Mammary epithelial cell (primary cell): Measurements from ENCODE around the gene FBXO31.

Experiments used
- EZH2 ChIP-seq: IDR thresholded peaks from 2 replicates; pipeline ENCODE4 v1.6.1; 2012; ENCODE audit warnings: low read length, inconsistent platforms, borderline replicate concordance
- TF ChIP-seq, protein P1 (sequence below), 2 donors: IDR thresholded peaks in 1 of 2; conservative IDR thresholded peaks in 1 of 2; 2 replicates each; pipeline ENCODE4 v1.5.1; 2011 to 2012; ENCODE audit warnings: inconsistent platforms in 2 of 2, low read length in 2 of 2, mild to moderate bottlenecking in 2 of 2, control low read depth in 1 of 2, low read depth in 1 of 2; ENCODE audit not compliant: insufficient read depth in 1 of 2; ENCODE audit errors: extremely low read depth in 1 of 2

DNA sequence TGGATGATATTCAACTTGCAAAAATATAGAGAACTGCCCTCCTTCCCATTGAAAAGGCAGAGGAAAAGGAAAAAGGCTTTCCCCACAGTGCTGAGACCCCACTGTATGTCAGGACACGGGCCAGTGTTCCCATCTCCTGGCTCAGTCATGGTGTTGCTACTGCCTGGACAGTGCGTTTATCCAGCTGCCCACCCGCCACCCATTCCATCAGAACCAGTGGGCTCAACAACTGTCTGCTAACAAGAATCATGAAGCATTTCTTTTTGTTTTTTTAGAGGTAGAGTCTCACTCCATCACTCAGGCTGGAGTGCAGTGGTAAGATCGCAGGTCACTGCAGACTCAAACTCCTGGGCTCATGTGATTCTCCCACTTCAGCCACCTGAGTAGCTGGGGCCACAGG, 11.3 kb downstream of the FBXO31 start:
- TF ChIP-seq, protein P1, sequence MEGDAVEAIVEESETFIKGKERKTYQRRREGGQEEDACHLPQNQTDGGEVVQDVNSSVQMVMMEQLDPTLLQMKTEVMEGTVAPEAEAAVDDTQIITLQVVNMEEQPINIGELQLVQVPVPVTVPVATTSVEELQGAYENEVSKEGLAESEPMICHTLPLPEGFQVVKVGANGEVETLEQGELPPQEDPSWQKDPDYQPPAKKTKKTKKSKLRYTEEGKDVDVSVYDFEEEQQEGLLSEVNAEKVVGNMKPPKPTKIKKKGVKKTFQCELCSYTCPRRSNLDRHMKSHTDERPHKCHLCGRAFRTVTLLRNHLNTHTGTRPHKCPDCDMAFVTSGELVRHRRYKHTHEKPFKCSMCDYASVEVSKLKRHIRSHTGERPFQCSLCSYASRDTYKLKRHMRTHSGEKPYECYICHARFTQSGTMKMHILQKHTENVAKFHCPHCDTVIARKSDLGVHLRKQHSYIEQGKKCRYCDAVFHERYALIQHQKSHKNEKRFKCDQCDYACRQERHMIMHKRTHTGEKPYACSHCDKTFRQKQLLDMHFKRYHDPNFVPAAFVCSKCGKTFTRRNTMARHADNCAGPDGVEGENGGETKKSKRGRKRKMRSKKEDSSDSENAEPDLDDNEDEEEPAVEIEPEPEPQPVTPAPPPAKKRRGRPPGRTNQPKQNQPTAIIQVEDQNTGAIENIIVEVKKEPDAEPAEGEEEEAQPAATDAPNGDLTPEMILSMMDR (conservative IDR thresholded peaks at IDR 0.05 in 1 of 2, IDR thresholded peaks at IDR 0.05 in 1 of 2; ENCODE audit: extremely low read depth in 1 of 2, insufficient read depth in 1 of 2, low read depth in 1 of 2, low read length in 2 of 2), result no peak
- TF ChIP-seq EZH2, result no peak
